Fibroblast of peridontal ligament (primary cell): ENCODE measurements around the gene CWC27.
A peak's percentile ranks its signal among the peaks of the same experiment; 100 is the strongest.
"Not testable (repeated sequence)": the region's sequence is repeated elsewhere in the genome, so short reads cannot be mapped to it uniquely, and the experiment has no call there.

Experiments
- DNase-seq: peaks from one replicate; pipeline ENCODE4 v3.0.0-alpha.2; 2010; ENCODE audit errors: extremely low read depth

CWC27 gene

DNA sequence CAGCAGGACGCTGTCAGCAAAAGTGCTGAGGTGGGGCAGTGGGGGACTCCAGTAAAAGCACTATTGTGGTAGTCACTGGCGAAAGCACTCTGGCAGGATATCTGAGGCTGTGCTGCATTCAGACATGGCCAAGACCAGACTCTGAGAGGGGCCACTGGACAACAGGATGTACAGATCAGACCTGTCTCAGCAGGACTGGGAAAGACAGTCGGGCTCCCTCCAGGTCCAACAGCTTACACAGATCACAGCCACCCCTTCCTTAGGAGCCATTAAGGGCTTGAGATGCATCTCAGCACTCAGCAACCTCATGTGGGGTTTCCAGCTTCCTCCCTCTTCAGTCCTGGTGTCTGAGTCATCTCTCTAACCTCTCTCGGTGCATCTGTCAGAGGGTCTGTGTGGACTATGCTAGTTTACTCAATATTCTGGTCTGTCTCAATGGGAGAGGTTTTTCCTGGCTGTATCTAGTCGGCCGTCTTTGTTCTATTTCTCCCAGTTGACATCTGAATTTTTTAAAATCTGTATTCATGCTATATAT lies 154.5 kb downstream of the CWC27 start:
- DNase-seq = no peak

DNA sequence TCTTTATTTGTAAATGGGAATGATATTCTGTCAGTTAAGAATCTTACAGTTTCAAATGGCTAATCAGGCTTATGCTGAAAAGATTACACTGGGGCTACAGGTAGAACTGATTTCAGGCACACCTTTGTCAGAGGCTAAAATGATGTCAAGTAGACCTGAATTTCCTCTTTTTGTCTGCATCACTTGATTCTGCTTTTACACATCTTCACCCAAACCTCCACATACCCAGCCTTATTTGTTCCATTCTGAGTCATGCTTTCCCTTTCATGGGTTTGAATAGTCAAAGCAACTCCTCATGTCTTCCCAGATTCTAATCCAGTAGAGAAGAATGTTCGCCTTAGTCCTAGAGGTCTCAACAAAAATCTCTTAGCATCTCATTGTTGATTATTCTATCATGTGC lies 156.4 kb downstream of the CWC27 start:
- DNase-seq = no peak

DNA sequence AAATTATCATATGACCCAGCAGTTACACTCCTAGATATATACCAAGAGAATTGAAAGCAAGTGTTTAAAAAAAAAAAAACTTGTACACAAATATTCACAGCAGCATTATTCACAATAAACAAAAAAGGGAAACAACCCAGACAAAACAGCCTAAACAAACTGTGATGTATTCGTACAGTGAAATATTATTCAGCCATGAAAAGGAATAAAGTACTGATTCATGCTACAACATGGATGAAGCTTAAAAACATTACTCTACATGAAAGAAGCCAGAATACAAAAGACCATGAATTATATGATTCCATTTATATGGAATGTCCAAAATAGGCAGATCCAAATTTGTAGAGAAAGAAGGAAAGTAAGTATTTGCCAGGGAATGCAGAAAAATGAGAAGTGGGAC lies 161.1 kb downstream of the CWC27 start:
- DNase-seq = no peak

- no peak for DNase-seq
Observed at GRCh38 chr5:64930672-64931318, 162.1 kb downstream of the CWC27 start.

- DNase-seq = not testable (repeated sequence)
Observed at GRCh38 chr5:64939422-64939771, 170.7 kb downstream of the CWC27 start.

- no peak for DNase-seq
Observed at GRCh38 chr5:64939772-64940510, 171.2 kb downstream of the CWC27 start.

- DNase-seq = no peak
Observed at GRCh38 chr5:64942460-64942859, 173.7 kb downstream of the CWC27 start.

- no peak for DNase-seq
Observed at GRCh38 chr5:64944868-64945267, 176.1 kb downstream of the CWC27 start.

- no peak for DNase-seq
Observed at GRCh38 chr5:64947031-64947430, 178.3 kb downstream of the CWC27 start.

- no peak for DNase-seq
Observed at GRCh38 chr5:64947801-64948200, 179.1 kb downstream of the CWC27 start.

DNA sequence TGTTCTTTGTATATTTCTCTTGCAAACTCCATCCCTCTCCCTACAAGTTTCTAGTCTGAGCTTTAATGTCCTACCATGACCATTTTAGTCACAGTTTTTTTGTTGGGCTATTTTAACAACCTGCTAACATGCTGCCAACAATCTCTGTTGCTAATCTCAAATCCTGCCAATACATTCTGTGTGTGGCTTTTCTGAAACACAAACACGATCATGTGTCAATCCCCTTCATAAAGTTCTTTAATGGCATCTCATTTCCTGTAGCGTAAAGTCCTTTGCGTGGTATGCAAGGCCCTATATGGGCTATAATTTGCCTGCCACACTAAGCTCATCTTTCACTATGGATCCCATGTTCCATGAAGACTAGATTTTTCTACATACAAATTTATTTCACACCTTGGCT lies 180.6 kb downstream of the CWC27 start:
- no peak for DNase-seq

- peak; percentile 30 for DNase-seq
Observed at GRCh38 chr5:64952951-64953673, 184.4 kb downstream of the CWC27 start.

- DNase-seq = no peak
Observed at GRCh38 chr5:64954518-64954917, 185.8 kb downstream of the CWC27 start.

DNA sequence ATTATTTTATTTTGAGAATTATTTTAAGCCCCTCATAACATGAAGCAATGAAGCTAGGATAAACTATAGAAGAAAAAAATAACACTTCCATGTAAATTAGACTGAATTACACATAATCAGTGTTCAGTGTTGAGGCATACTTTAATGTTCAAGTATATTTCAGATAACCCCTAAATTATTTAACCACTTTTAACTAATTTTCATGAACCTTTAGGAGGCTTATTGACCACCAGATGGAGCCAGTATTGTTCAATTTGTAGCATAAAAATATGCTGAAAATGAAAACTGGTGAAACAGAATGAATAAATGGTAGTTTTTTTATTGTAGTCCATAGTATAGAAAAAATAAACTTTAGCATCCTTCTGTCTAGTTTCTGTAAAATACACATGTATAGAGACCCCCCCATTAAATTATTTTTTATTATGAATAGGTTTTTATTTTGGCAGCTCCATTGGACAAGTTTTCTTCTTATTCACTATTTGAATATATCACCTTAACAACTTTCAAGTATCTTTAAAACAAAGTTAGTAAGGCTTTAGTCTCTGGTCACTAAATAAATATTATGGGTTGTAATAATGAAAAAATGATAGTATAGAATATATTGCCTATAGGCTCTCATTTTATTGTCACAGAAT lies 190.1 kb downstream of the CWC27 start:
- DNase-seq = peak; percentile 79

GRCh38 chr5:64963278-64963677 lies 194.5 kb downstream of the CWC27 start:
- no peak for DNase-seq

- no peak for DNase-seq
Observed at GRCh38 chr5:64968591-64969110, 199.9 kb downstream of the CWC27 start.

DNA sequence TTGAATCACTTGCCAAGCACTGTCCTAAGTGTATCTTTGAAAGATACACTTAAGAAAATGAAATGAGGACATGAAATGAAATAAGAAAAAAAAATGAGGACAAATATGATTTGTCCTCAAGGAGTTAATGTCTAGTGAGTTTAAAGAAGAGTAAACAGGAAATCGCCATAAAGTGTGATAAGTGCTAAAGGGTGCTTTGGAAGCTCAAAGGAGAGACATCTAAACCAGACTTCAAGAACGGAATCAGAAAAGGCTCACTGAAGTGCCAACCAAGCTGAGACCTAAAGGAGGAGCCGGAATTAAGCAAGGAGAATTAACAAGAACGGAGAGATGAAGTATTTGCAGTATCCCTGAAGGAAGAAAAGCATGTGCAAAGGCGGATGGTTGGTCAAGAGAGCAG lies 200.8 kb downstream of the CWC27 start:
- DNase-seq = no peak

GRCh38 chr5:64971513-64971912 lies 202.8 kb downstream of the CWC27 start:
- peak; percentile 44 for DNase-seq

DNA sequence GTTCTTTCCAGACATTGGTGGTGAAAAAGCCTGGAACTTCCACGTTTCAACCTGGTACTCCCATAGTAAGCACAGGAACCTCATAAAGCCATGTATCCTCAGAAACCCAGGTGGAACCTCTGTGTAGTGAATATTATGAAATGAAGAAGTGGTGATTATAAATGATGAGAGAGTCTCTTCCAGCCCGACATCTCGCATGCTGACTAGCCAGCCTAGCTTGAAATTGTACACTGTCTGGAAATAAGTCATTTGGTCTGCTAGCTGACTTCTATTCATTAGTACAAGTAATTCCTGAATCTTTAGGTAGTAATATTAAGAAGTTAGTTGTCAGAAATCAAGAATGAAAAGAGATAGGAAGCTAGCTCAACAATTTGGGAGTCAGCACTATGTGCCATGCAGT lies 203.3 kb downstream of the CWC27 start:
- DNase-seq = no peak

DNA sequence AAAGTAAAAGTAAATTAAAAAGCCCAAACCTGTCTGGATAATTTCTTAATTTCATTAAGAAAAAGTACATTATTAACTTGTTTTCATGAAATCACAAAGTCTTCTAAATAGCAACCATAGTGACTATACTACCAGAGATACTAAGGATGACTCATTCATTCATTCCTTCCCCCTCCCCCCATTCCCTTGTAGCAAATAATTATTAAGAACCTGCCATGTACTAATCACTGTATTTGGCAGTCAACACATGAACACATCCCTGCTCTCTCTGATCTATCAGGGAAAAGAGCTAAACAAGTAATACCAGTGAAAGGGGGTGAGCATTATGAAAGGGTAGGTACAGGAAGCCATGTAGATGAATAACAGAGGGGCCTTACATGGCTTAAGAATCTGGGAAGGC lies 203.9 kb downstream of the CWC27 start:
- no peak for DNase-seq

- DNase-seq = no peak
Observed at GRCh38 chr5:64973215-64973614, 204.5 kb downstream of the CWC27 start.

- DNase-seq = peak; percentile 18
Observed at GRCh38 chr5:64977779-64978178, 209.0 kb downstream of the CWC27 start.
